C1 segment of cervical spinal cord (tissue), 14 donors: ENCODE measurements around the gene IGFBP4.

ENCODE experiments used
- DNase-seq, 14 donors: peaks; one replicate each; lab custom pipeline; 2025; lab: John Stamatoyannopoulos, UW

IGFBP4 gene

DNA sequence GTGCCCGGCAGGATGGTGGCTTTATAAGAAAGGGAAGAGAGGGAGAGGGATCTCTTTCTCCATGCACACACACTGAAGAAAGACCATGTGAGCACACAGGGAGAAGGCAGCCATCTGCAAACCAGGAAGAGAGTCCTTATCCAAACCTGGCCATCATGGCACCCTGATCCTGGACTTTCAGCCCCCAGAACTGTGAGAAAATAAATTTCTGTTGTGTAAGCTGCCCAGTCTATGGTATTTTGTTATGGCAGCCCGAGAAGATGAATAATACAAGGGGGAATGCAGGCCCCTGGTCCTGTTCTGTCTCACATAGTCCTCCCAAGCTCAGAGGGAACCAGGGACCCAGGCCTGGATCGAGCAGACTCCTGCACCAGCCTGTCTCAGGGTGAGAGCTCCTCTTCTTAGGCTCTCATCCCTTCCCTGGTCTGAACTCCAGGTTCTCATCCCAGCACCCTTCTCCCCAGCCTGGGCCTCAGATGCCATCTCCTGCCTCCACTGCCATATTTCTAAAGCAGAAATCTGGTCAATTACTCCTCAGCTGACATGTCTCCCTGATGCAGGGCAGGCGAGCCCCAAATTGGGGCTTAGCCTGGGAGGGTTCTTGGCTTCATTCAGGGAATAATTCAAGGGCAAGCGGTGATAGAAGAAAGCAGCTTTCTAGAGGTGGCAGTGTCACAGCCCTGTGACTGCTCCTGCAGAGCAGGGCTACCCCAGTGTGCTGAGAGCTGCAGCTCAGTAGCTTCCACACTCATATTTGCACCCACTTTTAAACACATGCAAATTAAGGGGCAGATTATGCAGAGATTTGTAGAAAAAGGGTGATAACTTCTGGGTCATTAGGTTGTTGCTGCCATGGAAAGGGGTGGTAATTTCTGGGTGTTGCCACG is 28.8 kb downstream of the IGFBP4 start:
- no peak for DNase-seq

DNA sequence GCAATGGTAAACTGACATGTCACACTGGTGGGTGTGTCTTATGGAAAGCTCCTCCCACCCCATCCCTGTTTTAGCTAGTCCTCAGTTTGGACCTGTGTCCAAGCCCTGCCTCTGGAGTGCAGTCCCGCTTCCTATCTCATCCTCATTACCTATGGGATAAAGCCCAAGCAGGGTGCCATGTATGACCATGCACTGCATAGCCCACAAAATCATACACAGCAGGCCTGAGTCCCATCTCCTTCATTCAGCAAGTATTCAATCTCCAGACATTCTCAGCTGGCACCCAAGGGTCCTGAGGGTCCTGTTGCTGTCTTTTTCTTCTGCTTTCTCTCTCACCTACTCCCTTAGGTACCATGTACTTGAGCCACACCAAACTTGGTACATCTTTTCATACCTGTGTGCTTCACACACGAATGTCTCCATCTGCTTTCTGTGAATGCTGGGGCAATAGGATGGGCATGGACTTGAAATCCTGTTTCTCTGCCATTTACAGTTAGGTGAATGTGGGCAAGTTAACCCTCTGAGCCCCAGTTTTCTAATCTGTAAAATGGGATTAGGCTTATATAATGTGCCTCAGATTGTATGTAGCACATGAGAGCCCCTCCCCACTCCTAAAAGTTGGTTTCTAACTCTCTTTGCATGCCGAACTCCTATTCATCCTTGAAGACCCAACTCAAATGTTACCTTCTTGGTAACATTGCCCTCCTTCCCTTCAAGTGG is 29.6 kb downstream of the IGFBP4 start:
- no peak for DNase-seq

DNA sequence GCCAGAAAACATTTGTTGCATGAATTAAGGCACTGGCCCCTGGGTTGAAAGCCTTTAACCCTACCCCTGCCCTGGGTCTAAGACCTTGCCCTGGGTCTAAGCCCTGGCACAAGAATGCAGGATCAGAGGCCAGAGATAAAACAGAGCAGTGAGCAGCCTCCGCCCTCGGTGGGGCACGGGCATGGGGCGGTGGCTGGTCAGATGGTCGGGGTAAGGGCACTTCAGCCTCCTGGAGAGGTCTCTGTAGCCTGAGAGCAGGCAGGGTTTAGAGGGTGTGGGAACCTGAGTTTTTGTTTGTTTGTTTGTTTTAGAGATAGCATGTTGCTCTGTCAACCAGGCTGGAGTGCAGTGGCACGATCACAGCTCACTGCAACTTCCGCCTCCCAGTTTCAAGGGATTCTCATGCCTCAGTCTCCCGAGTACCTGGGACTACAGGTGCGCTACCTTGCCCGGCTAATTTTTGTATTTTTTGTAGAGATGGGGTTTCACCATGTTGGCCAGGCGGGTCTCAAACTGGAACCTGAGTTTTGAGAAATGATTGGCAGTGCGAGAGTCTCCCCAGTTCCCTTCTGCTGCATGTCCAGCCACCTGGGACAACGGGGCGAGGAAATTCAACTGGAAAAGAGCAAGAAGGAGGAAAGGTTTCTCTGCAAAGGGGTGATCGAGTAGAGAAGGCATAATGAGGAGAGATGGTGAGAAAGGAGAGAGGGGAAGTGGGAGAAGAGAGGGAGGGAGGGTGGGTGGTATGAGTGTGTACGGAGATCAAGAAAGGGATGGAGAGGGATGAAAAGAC is 30.5 kb downstream of the IGFBP4 start:
- DNase-seq: no peak

DNA sequence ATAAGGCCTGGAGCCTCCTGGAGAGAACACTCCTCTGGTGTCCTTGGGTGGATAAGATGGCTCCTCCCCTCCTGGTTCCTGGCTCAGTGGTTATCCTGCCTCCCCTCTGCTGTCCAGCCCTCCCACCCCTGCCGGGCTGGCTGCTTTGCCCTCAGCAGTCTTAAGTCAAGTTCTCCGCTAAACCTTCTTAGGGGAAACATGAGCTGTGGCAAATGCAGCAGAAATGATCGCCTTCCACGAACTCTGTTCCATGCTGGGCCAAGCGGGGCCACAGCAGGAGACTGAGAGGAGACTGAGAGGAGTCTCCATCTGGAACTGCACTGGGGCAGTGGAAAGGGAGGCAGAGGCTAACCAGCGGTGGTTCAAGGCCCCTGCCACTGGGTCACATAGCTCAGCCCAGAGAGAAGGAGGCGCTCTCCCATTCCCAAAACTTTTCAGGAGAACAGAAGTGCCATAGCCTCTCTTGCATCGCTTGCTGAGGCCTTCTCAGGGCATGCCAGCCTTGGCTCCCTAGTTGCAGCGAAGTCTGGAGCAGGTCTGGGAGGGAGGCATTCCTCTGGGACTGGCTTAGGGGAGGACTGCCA is 31.3 kb downstream of the IGFBP4 start:
- DNase-seq: no peak

DNA sequence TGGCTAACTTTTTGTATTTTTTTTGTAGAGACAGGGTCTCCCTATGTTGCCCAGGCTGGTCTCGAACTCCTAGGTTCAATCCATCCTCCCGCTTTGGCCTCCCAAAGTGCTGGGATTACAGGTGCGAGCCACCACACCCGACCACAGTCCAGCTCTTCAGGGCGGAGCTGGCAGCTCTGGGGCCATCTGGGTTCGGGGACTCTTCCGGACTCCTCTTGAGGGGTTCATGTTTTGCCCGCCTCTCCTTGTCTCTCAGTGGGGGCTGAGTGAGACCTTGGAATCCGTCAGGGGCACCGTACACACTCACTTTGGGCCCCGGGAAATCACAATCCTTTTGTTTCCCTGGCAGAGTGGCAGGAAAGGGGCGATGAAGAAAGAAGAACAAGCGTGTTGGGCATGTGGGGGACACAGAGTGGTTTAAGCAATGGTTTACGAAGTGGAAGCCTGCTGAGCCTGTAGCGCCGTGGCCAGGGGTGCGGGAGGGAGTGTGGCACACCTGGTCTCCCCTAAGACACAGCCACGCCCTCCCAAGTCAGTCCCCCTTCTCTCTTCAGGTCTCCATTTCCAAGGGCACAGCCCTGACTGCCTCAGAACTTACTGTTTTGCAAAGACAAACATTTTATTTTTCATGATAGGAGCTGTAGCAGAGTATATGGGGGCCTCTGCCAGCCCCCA is 32.1 kb downstream of the IGFBP4 start:
- no peak for DNase-seq

DNA sequence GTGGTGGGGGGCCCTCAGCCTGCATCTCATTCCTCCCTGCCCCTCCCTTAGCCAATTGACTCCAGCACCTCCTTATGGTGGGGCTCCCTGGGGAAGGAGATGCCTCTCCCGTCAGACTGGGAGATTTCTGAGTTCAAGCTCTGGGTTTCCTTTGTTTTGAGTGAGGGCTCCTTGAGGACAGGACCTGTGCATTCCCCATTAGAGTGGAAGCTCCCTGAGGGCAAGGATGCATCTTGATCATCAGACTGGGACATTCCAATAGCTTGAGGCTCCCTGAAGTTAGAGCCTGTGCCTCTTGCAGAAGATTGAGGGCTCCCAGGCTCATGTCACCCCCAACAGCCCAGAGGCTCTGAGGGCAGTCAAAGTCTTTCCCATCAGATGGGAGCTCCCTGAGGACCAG is 34.5 kb downstream of the IGFBP4 start:
- no peak for DNase-seq

DNA sequence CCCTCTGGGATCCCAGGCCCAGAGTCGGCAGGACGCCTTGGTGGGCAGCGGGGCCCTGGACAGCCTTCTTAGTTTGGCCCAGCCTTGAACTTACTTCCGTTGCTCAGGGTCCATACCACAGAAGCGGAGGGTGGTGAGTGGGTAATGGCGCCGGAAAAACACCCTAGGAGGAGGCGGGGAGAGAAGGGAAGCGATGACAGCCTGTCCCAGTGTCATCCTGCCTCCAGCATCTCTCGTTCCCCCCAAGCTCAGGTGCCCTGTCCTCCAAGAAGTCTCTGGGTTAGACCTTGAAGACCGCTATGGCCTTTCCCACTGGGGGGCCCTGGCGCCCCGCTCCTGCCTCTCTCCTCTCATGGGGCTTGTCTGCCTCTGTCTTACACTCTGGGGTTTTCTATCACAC is 35.2 kb downstream of the IGFBP4 start:
- DNase-seq: no peak

DNA sequence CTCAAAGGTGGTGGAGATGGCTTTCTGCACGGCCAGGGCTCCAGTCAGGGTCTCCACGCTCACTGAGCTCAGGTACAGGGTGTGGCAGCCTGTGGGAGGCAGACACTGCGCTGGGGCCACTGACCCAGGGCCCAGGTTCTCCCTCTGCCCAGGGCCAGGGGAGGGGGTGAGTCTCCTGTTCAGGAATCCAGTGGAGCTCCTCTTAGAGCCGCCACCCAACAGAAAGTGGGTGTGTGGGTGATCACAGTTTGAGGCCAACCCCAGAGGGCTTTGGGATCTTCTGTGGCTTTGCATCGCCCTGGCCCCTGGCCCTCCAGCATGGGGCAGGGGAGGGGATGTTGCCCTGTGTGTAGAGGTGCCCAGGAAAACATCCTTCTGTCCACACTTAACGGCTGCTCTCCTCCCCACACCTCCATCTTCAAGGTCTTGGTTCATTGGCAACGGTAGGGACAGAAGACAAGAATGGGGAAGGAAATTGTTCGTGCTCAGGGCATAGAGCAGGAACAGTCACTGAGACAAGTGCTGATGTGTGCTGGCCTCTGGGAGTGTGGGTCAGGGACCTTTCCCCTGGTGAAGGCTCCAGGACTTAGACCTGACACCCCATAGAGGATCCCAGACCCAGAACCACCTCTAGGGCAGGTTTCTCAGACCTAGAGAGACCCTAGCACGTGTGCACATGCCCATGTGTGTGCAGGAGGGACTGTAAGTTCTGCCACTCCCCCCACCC is 36.7 kb downstream of the IGFBP4 start:
- no peak for DNase-seq

DNA sequence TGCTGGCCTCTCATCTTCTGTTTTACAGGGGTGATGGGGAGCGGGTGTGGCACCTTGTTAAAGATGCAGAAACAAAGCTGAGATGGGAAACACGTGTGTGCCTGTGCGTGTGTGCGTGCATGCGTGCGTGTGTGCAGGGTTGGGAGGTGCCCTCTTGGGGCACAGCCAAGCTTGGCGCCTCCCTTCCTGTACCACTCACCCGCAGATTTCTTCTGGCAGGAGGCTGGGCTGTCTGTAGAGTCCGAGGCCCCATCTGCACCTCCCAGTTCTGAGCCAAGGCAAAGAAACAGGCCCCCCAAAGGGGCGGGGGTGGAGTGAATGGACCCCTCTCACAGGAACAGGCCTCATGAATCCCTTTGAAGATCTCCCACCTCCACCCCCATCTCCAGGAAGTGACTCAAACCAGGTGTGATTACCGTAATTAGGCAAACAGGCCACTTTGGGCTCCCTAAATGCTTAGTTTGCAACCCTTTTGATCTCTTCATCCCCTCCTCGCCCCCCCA is 37.3 kb downstream of the IGFBP4 start:
- no peak for DNase-seq

DNA sequence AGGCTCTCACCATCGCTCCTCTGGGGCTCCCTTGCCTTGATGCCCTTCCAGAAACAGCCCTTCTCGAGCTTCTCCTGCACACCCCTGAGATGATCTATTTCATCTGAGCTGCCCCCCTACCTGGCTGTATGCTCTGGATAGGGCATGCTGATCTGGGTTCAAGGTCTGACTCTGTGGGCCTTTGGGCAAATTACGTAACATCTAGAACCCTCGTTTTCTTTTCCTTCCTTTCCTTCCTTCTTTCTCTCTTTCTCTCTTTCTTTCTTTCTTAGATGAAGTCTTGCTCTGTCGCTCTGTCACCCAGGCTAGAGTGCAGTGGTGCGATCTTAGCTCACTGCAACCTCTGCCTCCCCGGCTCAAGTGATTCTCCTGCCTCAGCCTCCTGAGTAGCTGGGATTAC is 37.9 kb downstream of the IGFBP4 start:
- DNase-seq: no peak

DNA sequence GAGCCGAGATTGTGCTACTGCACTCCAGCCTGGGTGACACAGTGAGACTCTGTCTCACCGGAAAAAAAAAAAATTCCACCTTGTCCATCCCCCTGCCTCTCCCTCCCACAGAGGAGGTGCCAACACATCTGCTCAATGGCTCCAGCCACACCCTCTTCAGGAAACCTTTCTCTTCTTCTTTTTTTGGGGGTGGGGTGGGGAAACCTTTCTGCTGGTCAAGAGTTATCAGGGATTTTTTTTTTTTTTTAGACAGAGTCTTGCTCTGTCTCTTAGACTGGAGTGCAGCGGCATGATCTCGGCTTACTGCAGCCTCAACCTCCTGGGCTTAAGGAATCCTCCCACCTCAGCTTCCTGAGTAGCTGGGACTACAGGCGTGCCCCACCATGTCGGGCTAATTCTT is 39.5 kb downstream of the IGFBP4 start:
- no peak for DNase-seq

DNA sequence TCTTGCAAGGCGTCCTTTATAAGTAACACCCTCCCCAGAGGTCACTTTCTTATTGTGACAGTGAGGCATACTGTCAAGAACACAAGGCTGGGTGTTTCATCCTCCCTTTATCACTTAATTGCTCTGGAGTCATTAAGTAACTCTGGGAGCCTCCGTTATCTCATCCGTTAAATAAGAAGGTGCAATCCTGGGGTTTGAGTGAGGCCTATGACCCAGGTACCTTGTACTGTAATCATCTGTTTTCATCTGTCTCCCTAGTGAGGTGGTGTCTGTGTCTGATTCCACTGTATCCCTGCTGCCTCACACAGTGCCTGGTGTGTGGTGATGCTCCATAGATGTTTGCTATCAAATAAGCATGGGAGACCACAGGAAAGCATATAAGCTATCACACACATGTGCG is 40.4 kb downstream of the IGFBP4 start:
- no peak for DNase-seq

DNA sequence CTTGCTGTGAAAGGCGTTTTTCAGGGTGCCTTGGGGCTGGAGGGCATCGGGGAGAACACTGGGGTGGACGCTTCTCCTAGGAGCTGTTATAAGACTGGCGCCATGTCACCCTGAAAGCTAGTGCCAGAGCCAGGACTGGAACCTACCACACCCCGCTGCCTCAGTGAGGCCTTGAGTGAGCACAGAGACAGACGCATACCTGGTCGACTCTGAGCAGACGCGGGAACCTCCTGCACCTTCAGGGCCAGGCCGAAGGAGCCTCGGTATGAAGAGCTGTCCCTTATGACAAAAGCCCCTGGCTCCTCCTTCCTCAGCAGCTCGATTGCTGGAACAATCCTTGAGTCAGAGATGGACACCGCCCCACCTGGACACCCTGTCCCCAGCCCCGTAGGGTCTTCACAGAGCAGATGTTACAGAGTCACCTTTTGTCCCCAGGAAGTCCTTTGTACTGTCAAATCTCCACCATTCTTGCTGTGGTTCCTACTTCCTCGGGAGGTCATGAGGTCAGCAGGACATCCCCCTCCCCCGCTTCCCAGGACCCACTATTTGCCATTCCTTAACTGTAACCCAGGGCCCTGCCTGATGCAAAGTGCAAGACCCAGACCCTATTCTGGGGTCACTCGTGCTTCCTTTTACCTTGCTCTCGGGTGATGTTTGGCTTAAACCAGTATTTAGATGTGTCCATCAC is 41.2 kb downstream of the IGFBP4 start:
- no peak for DNase-seq

DNA sequence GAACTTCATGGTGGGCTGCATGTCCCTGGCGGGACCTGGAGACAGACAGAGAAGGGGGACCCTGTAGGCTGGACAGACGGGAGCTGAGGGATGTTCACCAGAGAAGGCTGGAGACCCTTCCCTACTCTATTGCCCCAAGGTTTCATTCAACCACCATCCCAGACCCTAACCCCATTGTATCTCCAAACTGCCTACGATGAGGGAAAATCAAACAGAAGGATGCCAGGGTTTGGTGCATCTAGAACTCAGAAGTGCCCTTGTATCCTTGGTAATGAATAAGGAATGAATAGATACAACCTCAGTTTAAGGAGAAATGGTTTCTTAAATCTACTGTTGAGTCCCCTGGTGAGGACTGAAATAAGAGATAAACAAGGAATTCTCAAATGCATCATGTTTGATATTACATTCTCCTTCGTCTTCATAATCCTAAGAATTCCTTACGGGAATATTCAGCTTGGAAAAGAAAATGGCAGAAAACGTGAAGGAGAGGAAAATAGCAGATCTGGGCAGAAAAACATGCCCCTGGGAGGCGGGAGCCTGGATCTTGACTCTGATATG is 41.8 kb downstream of the IGFBP4 start:
- no peak for DNase-seq

DNA sequence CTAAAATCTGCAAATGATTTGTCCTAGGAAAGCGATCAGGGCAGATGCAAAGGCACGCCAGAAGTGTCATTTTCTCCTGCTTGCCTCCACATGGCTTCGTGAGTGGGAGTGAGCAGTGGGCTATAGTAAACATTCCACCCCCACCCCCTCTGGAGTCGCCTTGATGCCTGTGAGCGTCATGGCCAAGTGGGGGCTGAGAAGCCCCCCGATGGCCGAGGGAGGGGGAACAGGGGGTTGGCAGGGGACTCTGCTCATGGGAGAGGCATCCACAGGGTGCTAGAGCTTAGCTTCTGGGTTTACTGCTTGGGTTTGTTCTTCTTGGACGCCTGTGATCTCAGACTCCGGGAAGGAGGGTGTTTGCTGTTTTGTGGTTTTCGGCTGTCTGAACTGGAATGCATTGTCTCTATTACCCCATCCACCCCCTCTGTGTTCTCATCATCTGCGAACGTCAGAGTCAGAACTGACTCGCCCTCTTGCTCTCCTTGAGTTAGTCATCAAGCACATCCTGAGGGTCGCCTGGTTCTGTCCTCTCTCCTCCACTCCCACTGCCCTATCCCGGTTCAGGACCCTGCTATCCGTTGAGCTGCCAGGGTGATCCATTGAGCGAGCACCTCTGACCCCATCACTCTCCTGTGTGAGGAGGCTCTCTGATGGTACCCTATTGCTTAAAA is 42.7 kb downstream of the IGFBP4 start:
- DNase-seq: no peak

DNA sequence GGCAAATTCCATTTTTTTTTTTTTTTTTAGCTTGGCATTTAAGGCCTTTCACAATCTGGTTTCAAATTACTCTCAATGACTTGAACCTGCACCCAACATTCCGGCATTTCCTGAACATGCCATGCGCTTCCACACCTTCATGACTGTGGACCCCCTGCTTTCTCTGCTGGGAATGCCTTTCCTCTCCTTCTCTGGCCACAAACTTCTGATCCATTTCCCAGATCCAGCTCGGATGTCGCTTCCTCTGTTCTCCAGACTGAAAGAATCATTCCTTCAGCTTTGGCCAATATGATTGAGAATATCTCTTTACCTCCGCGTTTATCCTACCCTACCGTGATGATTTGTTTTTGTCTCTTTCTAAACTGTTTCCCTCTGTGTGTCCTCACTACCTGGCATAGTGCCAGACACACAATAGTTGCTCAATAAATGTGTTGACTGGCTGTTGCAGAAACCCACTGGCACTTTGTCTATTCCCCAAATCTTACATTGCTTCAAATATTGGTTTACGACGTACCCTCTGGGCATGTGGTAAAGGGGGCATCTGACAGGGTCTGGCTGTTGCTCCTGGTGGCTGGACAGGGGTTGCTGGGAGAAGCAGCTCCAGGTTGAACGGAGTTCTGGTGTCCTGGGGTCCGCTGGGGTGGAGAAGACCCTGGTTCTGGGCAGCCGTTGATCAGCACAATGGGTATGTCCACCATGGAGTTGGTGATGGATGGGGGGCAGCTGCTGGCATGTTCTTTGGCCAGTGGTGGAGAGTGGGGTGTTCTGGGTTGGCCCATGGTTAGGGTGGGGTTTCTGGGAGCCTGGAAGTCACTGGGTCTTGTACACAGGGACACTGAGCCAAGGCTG is 43.5 kb downstream of the IGFBP4 start:
- DNase-seq: no peak

DNA sequence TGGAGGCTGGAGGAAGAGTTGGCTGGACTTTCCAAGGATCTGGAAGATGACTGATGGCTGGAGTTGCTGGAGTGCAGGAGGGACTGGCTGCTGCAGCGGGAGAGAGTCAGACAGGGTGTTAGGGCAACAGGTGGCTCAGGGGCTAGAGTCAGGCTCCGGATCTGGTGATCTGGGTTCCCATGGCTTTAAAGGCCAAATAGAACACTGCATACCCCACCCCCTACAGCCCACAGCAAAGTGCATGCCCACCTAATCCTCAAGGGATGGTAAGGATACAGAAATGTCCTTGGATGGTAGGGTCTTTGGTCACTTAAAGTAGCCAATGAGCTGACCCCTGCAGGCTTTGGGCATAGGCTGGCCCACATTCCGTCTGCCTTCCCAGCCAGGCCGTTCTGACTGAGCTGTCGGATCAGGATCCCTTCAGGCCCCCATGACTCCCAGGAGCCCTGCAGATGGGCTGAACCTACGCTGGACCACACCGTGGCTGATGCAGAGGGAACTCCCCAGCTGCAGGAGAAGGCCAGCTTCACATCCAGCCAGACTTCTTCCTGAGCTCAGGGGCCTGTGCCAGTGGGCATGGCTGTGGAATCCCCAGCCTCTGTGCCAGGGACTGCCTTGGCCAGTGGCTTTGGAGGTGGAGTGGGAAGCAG is 44.2 kb downstream of the IGFBP4 start:
- no peak for DNase-seq
